Measurements from ENCODE around the gene WNT3.

Gene WNT3

DNA sequence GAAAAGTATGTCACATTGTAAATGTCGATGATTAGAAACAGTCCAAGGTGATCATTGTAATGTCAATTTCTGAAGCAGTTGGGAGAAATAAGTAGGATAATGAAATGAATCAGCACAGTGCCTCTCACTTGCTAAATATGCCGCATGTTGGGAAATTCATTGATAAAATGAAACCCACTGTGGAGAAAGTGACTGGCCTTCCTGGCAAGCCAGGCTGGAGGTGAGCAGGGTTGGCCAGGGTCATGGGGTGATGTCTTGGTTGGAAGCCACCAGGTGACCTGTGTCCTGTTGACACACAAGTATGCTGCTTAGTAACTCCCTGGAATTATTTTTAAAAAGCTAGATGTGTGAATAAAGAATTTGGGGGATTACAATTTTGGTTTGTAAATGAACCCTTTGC, 18.0 kb upstream of the WNT3 start:
- Histone ChIP-seq H3K36me3 (ENCODE audit: control insufficient read depth in 2 of 2, insufficient read depth in 2 of 2, low read length in 2 of 2) (no peaks in the 10 kb centered on the region), H3K4me3 (ENCODE audit: low read length in 2 of 2) (no peak overlapping the region), H3K9ac (ENCODE audit: low read length in 2 of 2) (no peak overlapping the region), H3K27ac (ENCODE audit: low read length) (no peak overlapping the region), H3K4me1 (ENCODE audit: control insufficient read depth, insufficient read depth, low read length) (no peaks in the 10 kb centered on the region), H3K27me3 (ENCODE audit: control insufficient read depth in 1 of 2, insufficient read depth in 2 of 2, low read length in 2 of 2) (peaks cover 7 to 11% of the 10 kb centered on the region in 2 donors), H3K9me3 (ENCODE audit: control insufficient read depth in 2 of 2, low read length in 2 of 2) (no peaks in the 10 kb centered on the region)

DNA sequence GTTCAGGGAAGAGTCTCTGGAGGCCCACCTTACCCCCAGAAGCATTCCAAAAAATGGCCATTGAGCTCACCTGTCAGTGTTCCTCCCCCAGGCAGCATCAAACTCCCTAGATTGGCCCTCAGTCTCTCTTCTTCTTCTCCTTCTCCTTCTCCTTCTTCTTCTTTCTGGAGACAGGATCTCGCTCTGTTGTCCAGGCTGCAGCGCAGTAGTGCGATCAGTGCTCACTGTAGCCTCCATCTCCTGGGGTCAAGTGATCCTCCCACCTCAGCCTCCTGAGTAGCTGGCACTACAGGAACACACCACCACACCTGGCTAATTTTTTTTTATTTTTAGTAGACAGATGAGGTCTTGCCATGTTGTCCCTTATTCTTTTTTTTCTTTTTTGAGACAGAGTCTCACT, 16.4 kb upstream of the WNT3 start:
- Histone ChIP-seq H3K4me1 (ENCODE audit: control insufficient read depth, insufficient read depth, low read length) (no peaks in the 10 kb centered on the region), H3K9ac (ENCODE audit: low read length in 2 of 2) (no peak overlapping the region), H3K36me3 (ENCODE audit: control insufficient read depth in 2 of 2, insufficient read depth in 2 of 2, low read length in 2 of 2) (no peaks in the 10 kb centered on the region), H3K27ac (ENCODE audit: low read length) (no peak overlapping the region), H3K27me3 (ENCODE audit: control insufficient read depth in 1 of 2, insufficient read depth in 2 of 2, low read length in 2 of 2) (peaks cover 0 to 4% of the 10 kb centered on the region in 2 donors), H3K4me3 (ENCODE audit: low read length in 2 of 2) (no peak overlapping the region), H3K9me3 (ENCODE audit: control insufficient read depth in 2 of 2, low read length in 2 of 2) (no peaks in the 10 kb centered on the region)

DNA sequence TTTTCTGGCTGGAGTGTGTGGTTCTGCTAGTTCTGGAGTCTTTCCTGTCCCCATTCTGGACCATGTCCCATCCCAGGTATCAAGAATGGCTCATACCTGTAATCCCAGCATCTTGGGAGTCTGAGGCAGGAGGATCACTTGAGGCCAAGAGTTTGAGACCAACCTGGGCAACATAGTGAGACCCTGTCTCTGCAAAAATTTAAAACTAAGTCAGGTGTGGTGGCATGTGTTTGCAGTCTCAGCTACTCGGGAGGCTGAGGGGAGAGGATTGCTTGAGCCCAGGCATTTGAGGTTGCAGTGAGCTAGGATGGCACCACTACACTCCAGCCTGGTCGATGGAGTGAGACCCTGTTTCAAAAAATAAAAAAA, 15.3 kb upstream of the WNT3 start:
- no peak overlapping the region for H3K9ac ChIP-seq (ENCODE audit: low read length in 2 of 2)
- peaks cover 0 to 4% of the 10 kb centered on the region in 2 donors for H3K27me3 ChIP-seq (ENCODE audit: control insufficient read depth in 1 of 2, insufficient read depth in 2 of 2, low read length in 2 of 2)
- no peaks in the 10 kb centered on the region for H3K4me1 ChIP-seq (ENCODE audit: control insufficient read depth, insufficient read depth, low read length)
- no peaks in the 10 kb centered on the region for H3K9me3 ChIP-seq (ENCODE audit: control insufficient read depth in 2 of 2, low read length in 2 of 2)
- H3K36me3 ChIP-seq (ENCODE audit: control insufficient read depth in 2 of 2, insufficient read depth in 2 of 2, low read length in 2 of 2), result no peaks in the 10 kb centered on the region
- H3K4me3 ChIP-seq (ENCODE audit: low read length in 2 of 2), result no peak overlapping the region
- no peak overlapping the region for H3K27ac ChIP-seq (ENCODE audit: low read length)

DNA sequence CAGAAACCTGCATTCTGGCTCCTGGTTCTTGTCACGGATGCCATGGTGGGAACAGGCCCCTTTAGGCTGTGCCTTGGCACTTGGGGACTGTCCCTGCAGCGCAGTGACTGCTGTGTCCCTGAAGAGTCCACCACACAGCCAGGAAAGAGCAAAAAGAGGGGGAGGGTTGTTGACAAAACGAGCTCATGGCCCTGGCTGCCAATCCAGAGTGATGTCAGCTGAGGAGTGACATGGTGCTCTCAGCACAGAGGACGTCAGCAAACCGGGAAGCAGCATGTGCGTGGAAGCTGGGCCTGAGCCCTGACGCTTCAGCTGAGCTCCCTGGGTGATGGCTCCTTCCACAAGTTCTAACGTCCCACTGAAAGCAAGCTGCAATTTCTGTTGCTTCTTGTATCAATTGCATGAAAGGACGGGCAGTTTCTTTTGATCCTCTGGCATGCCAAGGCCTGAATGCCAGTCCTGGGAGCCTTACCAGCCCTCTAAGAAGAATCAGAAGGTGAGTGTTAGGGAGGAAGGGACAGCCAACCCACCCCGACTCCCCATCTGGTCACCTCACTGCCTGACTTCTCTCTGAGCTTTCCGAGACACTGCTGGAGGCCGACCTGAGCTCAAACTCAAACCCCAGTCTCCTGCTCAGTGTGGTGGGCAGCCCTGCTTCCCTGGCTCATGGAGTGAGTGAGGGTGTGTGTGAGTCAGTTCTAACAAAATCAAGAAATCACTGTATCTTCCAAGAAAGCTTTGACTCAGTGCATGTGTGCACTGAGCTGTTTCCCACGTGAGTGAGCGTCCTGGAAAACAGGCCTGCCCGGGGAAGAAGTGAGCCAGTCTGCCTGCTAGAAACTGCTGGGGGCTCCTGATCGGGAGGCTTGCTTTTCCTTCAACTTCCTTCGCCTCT, 14.7 kb upstream of the WNT3 start:
- no peak overlapping the region for H3K9ac ChIP-seq (ENCODE audit: low read length in 2 of 2)
- H3K9me3 ChIP-seq (ENCODE audit: control insufficient read depth in 2 of 2, low read length in 2 of 2), result no peaks in the 10 kb centered on the region
- H3K4me1 ChIP-seq (ENCODE audit: control insufficient read depth, insufficient read depth, low read length), result no peaks in the 10 kb centered on the region
- H3K36me3 ChIP-seq (ENCODE audit: control insufficient read depth in 2 of 2, insufficient read depth in 2 of 2, low read length in 2 of 2), result no peaks in the 10 kb centered on the region
- H3K27me3 ChIP-seq (ENCODE audit: control insufficient read depth in 1 of 2, insufficient read depth in 2 of 2, low read length in 2 of 2), result peaks cover 0 to 4% of the 10 kb centered on the region in 2 donors
- H3K27ac ChIP-seq (ENCODE audit: low read length), result no peak overlapping the region
- no peak overlapping the region for H3K4me3 ChIP-seq (ENCODE audit: low read length in 2 of 2)

DNA sequence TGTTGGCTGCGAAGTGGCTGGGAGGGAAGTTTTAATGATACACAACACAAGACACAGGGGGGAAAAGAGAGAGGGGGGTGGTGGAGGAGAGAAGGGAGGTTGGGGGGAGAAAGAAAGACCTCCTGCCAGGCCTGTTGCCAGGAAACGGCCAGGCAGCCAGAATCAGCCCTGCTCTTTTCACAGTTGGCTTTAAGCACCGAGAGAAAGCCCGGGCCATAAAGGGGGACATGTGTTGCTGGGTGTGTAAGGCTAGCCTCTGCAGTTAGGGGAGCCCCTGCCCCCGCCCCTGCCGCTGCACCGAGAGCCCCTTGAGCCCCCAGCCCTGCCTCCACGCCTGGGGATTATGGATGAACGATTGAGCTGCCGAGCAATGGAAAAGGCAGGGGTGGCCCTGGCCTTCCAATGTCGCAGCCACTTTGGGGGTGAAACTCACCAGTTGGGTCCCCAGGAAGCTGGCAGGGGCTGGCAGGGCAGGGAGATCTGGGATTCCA, 13.9 kb upstream of the WNT3 start:
- Histone ChIP-seq H3K36me3 (ENCODE audit: control insufficient read depth in 2 of 2, insufficient read depth in 2 of 2, low read length in 2 of 2) (no peaks in the 10 kb centered on the region), H3K27ac (ENCODE audit: low read length) (no peak overlapping the region), H3K4me3 (ENCODE audit: low read length in 2 of 2) (no peak overlapping the region), H3K9me3 (ENCODE audit: control insufficient read depth in 2 of 2, low read length in 2 of 2) (peaks cover 0 to 1% of the 10 kb centered on the region in 2 donors), H3K27me3 (ENCODE audit: control insufficient read depth in 1 of 2, insufficient read depth in 2 of 2, low read length in 2 of 2) (peaks cover 0 to 2% of the 10 kb centered on the region in 2 donors), H3K4me1 (ENCODE audit: control insufficient read depth, insufficient read depth, low read length) (no peaks in the 10 kb centered on the region), H3K9ac (ENCODE audit: low read length in 2 of 2) (no peak overlapping the region)

DNA sequence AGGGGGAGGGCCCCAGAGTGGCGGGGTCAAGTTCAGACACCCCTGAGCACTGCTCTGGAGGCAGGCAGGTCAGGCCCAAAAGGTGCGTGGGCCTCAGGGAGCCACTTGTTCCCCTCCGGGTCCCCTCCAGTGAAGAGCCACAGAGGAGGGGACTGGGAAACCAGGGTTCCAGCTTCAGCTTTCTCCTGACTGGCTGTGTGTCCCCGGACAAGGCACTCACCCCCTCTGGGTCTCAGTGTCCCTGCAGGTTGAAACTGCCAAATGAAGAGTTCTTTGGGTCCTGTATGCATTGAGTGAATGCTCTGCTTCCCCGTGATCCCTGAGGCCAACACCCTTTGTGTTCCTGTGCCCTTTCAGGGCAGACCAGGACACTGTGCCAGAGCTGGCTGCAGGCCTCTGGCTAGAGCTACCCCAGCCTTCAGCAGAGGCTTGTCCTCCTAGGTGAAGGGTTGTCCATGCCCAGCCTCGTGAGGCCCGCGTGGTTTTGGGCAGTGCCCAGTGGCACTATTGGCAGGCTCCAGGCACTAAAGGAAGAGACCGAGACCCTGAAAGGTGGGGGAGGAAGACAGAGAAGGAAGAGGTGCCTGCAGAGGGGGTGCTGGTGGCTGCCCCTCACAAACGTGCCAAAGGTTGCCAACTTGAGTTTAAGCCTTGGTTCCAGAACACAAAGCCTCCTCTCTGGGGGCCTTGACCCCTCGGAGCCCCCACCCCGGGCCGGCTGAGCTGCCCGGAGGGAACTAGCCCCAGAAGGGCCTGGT, 13.3 kb upstream of the WNT3 start:
- Histone ChIP-seq H3K9ac (ENCODE audit: low read length in 2 of 2) (no peak overlapping the region), H3K27ac (ENCODE audit: low read length) (no peak overlapping the region), H3K4me3 (ENCODE audit: low read length in 2 of 2) (no peak overlapping the region), H3K4me1 (ENCODE audit: control insufficient read depth, insufficient read depth, low read length) (no peaks in the 10 kb centered on the region), H3K36me3 (ENCODE audit: control insufficient read depth in 2 of 2, insufficient read depth in 2 of 2, low read length in 2 of 2) (no peaks in the 10 kb centered on the region), H3K9me3 (ENCODE audit: control insufficient read depth in 2 of 2, low read length in 2 of 2) (peaks cover 0 to 3% of the 10 kb centered on the region in 2 donors), H3K27me3 (ENCODE audit: control insufficient read depth in 1 of 2, insufficient read depth in 2 of 2, low read length in 2 of 2) (no peaks in the 10 kb centered on the region)

DNA sequence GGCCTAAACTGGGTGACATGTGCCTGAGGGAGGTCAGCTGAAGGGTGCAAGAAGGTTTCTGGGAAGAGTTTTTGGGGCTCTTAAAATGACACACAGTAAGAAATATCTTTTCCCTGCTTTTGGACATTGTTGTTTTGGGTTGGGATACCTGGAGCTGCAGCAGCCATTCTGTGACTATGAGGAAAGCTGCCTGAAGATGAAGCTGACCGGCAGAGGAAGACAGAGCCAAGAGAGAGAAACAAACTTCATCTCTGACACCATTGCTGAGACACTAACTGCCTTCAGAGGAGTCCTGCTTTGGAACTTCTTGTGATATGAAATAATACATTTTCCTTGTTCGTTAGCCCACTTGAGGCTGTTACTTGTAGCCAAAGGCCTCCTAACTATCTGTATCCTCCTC, 8.8 kb upstream of the WNT3 start:
- H3K27me3 ChIP-seq (ENCODE audit: control insufficient read depth in 1 of 2, insufficient read depth in 2 of 2, low read length in 2 of 2), result peaks cover 5 to 7% of the 10 kb centered on the region in 2 donors
- no peak overlapping the region for H3K27ac ChIP-seq (ENCODE audit: low read length)
- H3K36me3 ChIP-seq (ENCODE audit: control insufficient read depth in 2 of 2, insufficient read depth in 2 of 2, low read length in 2 of 2), result no peaks in the 10 kb centered on the region
- H3K4me1 ChIP-seq (ENCODE audit: control insufficient read depth, insufficient read depth, low read length), result no peaks in the 10 kb centered on the region
- no peak overlapping the region for H3K4me3 ChIP-seq (ENCODE audit: low read length in 2 of 2)
- no peak overlapping the region for H3K9ac ChIP-seq (ENCODE audit: low read length in 2 of 2)
- H3K9me3 ChIP-seq (ENCODE audit: control insufficient read depth in 2 of 2, low read length in 2 of 2), result peaks cover under 1 to 3% of the 10 kb centered on the region in 2 donors

DNA sequence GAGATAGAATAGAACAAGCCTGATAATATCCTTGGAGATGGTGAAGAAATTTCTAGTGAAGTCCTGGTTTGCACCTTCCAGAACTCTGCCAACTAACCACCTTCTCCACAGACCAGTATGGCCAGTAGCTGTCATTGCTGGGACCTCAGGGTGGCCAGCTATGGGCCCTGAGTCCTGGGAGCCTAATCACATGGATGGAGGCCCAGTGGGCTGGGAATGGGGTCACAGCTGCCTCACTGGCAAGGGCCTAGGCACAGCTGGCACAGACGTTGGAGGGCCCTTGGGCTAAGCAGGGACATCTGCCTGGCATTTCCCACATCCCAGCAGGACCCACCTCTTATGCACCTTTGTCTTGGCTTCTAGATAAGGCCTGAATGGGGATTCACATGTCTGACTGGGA, 7.6 kb upstream of the WNT3 start:
- H3K27ac ChIP-seq (ENCODE audit: low read length), result no peak overlapping the region
- H3K27me3 ChIP-seq (ENCODE audit: control insufficient read depth in 1 of 2, insufficient read depth in 2 of 2, low read length in 2 of 2), result peaks cover 16 to 19% of the 10 kb centered on the region in 2 donors
- H3K4me1 ChIP-seq (ENCODE audit: control insufficient read depth, insufficient read depth, low read length), result no peaks in the 10 kb centered on the region
- no peak overlapping the region for H3K4me3 ChIP-seq (ENCODE audit: low read length in 2 of 2)
- no peak overlapping the region for H3K9ac ChIP-seq (ENCODE audit: low read length in 2 of 2)
- peaks cover 3% of the 10 kb centered on the region in 2 donors for H3K9me3 ChIP-seq (ENCODE audit: control insufficient read depth in 2 of 2, low read length in 2 of 2)
- H3K36me3 ChIP-seq (ENCODE audit: control insufficient read depth in 2 of 2, insufficient read depth in 2 of 2, low read length in 2 of 2), result no peaks in the 10 kb centered on the region

DNA sequence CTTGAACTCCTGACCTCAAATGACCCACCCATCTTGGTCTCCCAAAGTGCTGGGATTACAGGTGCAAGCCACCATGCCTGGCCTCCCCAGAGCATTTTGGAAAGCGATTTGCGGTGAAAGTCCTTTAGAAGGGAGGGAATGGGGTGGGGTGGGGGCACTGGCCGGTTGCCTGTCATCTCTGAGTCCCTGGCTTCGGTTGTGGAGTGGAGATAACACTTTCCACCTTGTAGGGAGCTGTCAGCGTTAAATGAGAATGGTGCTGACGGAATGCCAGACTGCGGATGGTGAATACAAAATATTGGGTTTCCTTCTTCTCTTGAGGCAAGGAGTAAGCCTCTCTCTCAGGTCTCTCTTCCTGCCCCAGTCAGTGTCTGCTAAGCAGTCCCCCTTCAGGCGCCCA, 5.2 kb upstream of the WNT3 start:
- no peak overlapping the region for H3K9ac ChIP-seq (ENCODE audit: low read length in 2 of 2)
- peaks cover 40 to 41% of the 10 kb centered on the region in 2 donors for H3K27me3 ChIP-seq (ENCODE audit: control insufficient read depth in 1 of 2, insufficient read depth in 2 of 2, low read length in 2 of 2)
- H3K4me3 ChIP-seq (ENCODE audit: low read length in 2 of 2), result no peak overlapping the region
- H3K27ac ChIP-seq (ENCODE audit: low read length), result no peak overlapping the region
- peaks cover 13% of the 10 kb centered on the region for H3K4me1 ChIP-seq (ENCODE audit: control insufficient read depth, insufficient read depth, low read length)
- H3K9me3 ChIP-seq (ENCODE audit: control insufficient read depth in 2 of 2, low read length in 2 of 2), result peaks cover 3% of the 10 kb centered on the region in 2 donors
- H3K36me3 ChIP-seq (ENCODE audit: control insufficient read depth in 2 of 2, insufficient read depth in 2 of 2, low read length in 2 of 2), result no peaks in the 10 kb centered on the region

DNA sequence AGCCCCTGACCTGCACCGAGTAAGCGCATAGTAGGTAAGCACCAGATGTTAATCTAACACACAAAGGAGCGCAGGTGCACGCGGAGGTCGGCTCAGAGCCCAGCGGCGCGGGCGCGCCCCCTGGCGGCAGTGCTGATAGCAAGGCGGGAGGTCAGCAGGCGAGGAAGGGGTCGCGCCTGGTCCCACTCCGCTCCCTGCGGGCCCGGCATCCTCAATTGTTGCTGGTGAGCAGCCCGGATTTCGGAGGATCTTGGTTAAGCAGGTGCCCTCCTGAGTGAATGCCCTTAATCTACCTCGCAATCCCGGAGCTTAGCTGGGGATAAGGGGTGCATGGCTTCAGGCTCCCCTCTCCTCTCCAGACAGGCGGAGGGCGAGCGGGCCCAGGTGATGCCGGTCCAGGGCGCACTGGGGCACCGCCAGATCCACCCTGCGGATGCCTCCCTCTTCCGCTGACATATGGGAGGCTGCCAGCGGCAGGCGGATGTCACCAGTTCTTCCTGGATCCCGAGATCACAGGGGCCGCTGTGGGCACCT, 4.0 kb upstream of the WNT3 start:
- no peak overlapping the region for H3K9ac ChIP-seq (ENCODE audit: low read length in 2 of 2)
- no peak overlapping the region for H3K4me3 ChIP-seq (ENCODE audit: low read length in 2 of 2)
- H3K27me3 ChIP-seq (ENCODE audit: control insufficient read depth in 1 of 2, insufficient read depth in 2 of 2, low read length in 2 of 2), result peaks cover 46 to 51% of the 10 kb centered on the region in 2 donors
- no peaks in the 10 kb centered on the region for H3K36me3 ChIP-seq (ENCODE audit: control insufficient read depth in 2 of 2, insufficient read depth in 2 of 2, low read length in 2 of 2)
- H3K9me3 ChIP-seq (ENCODE audit: control insufficient read depth in 2 of 2, low read length in 2 of 2), result peaks cover 3% of the 10 kb centered on the region in 2 donors
- peaks cover 16% of the 10 kb centered on the region for H3K4me1 ChIP-seq (ENCODE audit: control insufficient read depth, insufficient read depth, low read length)
- no peak overlapping the region for H3K27ac ChIP-seq (ENCODE audit: low read length)
